ENCODE measurements around the gene PTPRM.

PTPRM gene

DNA sequence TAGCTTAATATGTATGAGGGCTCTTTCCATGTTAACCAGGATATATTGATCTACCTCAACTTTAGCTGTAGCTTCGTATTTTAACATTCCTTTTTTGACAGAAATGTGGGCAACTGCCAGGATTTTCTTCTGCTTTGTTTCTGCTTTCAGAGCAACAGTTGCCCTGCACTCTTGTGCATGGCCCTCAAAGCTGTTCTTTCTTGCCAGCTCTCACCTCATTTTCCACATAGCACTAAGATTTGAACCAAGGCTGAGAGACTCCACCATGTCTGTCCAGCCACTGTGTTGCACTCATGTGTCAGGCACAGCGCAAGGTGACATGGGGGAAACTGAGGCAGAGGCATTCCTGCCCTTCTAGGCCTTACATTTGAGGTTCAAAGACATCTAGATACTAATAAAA lies 619.3 kb downstream of the PTPRM start:
- H2AFZ ChIP-seq (ENCODE audit: low read depth), result no peak overlapping the region
- no peak overlapping the region for H3K9ac ChIP-seq
- no peaks in the 10 kb centered on the region for H3K4me1 ChIP-seq (ENCODE audit: low read depth, poor library complexity, severe bottlenecking)
- H3K79me2 ChIP-seq (ENCODE audit: insufficient read depth, low read depth), result no peaks in the 10 kb centered on the region
- H4K20me1 ChIP-seq (ENCODE audit: insufficient read depth), result no peaks in the 10 kb centered on the region
- no peak overlapping the region for H3K4me2 ChIP-seq
- no peak overlapping the region for H3K4me3 ChIP-seq (IDR thresholded peaks at IDR 0.05; ENCODE audit: insufficient read depth, low read depth, low read length)
- H3K27ac ChIP-seq, result no peak overlapping the region
- no peaks in the 10 kb centered on the region for H3K27me3 ChIP-seq (ENCODE audit: insufficient read depth, low read depth)
- TF ChIP-seq, protein P1, sequence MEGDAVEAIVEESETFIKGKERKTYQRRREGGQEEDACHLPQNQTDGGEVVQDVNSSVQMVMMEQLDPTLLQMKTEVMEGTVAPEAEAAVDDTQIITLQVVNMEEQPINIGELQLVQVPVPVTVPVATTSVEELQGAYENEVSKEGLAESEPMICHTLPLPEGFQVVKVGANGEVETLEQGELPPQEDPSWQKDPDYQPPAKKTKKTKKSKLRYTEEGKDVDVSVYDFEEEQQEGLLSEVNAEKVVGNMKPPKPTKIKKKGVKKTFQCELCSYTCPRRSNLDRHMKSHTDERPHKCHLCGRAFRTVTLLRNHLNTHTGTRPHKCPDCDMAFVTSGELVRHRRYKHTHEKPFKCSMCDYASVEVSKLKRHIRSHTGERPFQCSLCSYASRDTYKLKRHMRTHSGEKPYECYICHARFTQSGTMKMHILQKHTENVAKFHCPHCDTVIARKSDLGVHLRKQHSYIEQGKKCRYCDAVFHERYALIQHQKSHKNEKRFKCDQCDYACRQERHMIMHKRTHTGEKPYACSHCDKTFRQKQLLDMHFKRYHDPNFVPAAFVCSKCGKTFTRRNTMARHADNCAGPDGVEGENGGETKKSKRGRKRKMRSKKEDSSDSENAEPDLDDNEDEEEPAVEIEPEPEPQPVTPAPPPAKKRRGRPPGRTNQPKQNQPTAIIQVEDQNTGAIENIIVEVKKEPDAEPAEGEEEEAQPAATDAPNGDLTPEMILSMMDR (conservative IDR thresholded peaks at IDR 0.05; ENCODE audit: low read depth, low read length), result no peak
- no peaks in the 10 kb centered on the region for H3K36me3 ChIP-seq (ENCODE audit: insufficient read depth)

DNA sequence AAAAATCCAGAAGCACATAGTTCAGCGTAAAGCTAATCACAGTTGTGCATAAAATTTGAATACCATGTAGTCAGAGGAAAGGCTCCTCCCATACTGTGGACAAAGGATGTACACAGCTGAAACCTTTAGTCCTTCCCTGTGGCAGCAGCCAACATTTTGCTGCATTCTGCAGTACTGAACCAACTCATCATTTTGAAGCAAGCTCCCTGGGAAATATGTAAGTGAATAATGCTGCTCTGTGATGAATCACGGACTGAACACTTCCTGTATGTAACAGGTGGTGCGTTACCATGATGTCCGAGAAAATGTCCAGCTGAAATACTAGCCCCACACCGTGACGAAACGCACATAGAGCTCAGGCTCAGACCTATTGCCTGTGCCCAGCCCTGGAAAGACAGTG lies 621.1 kb downstream of the PTPRM start:
- H3K27me3 ChIP-seq (ENCODE audit: insufficient read depth, low read depth), result no peaks in the 10 kb centered on the region
- H3K9ac ChIP-seq, result no peak overlapping the region
- no peaks in the 10 kb centered on the region for H3K79me2 ChIP-seq (ENCODE audit: insufficient read depth, low read depth)
- H4K20me1 ChIP-seq (ENCODE audit: insufficient read depth), result no peaks in the 10 kb centered on the region
- no peaks in the 10 kb centered on the region for H3K4me1 ChIP-seq (ENCODE audit: low read depth, poor library complexity, severe bottlenecking)
- no peak overlapping the region for H3K4me2 ChIP-seq
- no peak overlapping the region for H3K4me3 ChIP-seq (IDR thresholded peaks at IDR 0.05; ENCODE audit: insufficient read depth, low read depth, low read length)
- H2AFZ ChIP-seq (ENCODE audit: low read depth), result no peak overlapping the region
- no peaks in the 10 kb centered on the region for H3K36me3 ChIP-seq (ENCODE audit: insufficient read depth)
- TF ChIP-seq, protein P1 (conservative IDR thresholded peaks at IDR 0.05; ENCODE audit: low read depth, low read length), result no peak
- no peak overlapping the region for H3K27ac ChIP-seq

DNA sequence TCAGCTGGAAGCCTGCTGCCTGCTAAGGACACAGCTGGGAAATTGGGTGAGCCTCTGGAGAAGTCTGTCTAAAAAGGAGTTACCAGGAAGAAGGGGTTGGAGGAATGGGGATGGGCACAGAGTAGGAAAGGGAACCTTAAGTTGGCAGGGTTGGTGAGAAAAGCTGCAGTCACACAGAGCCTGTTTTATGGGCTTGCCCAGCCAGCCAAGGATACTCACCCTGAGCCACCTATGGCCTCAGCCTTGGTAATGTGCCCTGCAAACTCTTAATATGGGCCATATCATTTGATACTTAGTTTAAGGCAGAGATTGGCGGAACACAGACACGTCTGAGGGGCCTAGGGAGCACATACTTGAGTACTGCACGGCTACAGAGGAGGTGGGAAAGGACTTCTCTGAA lies 623.9 kb downstream of the PTPRM start:
- TF ChIP-seq, protein P1 (conservative IDR thresholded peaks at IDR 0.05; ENCODE audit: low read depth, low read length), result no peak

DNA sequence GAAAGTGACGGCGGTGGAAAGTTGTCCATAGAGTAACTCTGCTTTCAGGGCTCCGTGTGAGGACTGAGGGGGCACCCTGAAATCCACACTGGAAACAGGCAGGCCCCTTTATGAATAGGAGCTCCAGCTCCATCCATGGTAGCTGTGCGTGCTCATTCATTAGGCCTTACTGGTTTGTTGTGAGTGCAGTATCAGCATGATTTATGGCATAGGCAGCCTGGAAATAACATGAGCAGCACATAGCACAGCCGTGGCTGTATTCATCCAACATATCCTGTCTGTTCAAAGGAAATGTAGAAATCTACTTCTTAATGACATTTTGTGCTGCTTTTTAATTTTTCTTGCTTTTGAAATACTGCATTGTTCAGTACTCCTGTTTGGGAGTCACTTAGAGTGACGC lies 627.3 kb downstream of the PTPRM start:
- TF ChIP-seq, protein P1 (conservative IDR thresholded peaks at IDR 0.05; ENCODE audit: low read depth, low read length), result no peak
- H4K20me1 ChIP-seq (ENCODE audit: insufficient read depth), result no peaks in the 10 kb centered on the region
- H3K27me3 ChIP-seq (ENCODE audit: insufficient read depth, low read depth), result no peaks in the 10 kb centered on the region
- H2AFZ ChIP-seq (ENCODE audit: low read depth), result no peak overlapping the region
- no peaks in the 10 kb centered on the region for H3K4me1 ChIP-seq (ENCODE audit: low read depth, poor library complexity, severe bottlenecking)
- no peak overlapping the region for H3K27ac ChIP-seq
- no peak overlapping the region for H3K4me3 ChIP-seq (IDR thresholded peaks at IDR 0.05; ENCODE audit: insufficient read depth, low read depth, low read length)
- H3K4me2 ChIP-seq, result no peak overlapping the region
- no peaks in the 10 kb centered on the region for H3K36me3 ChIP-seq (ENCODE audit: insufficient read depth)
- H3K9ac ChIP-seq, result no peak overlapping the region
- no peaks in the 10 kb centered on the region for H3K79me2 ChIP-seq (ENCODE audit: insufficient read depth, low read depth)

More for the DNA sequence above, 623.9 kb downstream of the PTPRM start:
- H2AFZ ChIP-seq (ENCODE audit: low read depth), result no peak overlapping the region
- no peak overlapping the region for H3K9ac ChIP-seq
- H3K4me2 ChIP-seq, result no peak overlapping the region
- no peaks in the 10 kb centered on the region for H4K20me1 ChIP-seq (ENCODE audit: insufficient read depth)
- H3K36me3 ChIP-seq (ENCODE audit: insufficient read depth), result no peaks in the 10 kb centered on the region
- H3K27me3 ChIP-seq (ENCODE audit: insufficient read depth, low read depth), result no peaks in the 10 kb centered on the region
- H3K27ac ChIP-seq, result no peak overlapping the region
- H3K79me2 ChIP-seq (ENCODE audit: insufficient read depth, low read depth), result no peaks in the 10 kb centered on the region
- no peak overlapping the region for H3K4me3 ChIP-seq (IDR thresholded peaks at IDR 0.05; ENCODE audit: insufficient read depth, low read depth, low read length)
- H3K4me1 ChIP-seq (ENCODE audit: low read depth, poor library complexity, severe bottlenecking), result no peaks in the 10 kb centered on the region

Measured in KMS-11 (cell line).